ENCODE data around the gene SGMS1. TPM values are rescaled to one million over a fixed set of nuclear protein-coding genes. Genes with fewer than 3 reads are reported as not detected.

The SGMS1 gene
- total RNA-seq, 1 donor from 2014 or later, result 25.6 TPM

- no peaks in the 10 kb centered on the region for H3K36me3 Mint-ChIP-seq (ENCODE audit: low read depth, unreplicated experiment)
- no peaks in the 10 kb centered on the region for H3K27me3 Mint-ChIP-seq (ENCODE audit: low read depth, unreplicated experiment)
- Histone ChIP-seq H3K27ac (ENCODE audit: low read depth, low read length) (no peak overlapping the region), H3K4me2 (ENCODE audit: low read length) (no peak overlapping the region), H3K9ac (ENCODE audit: low read length) (no peak overlapping the region), H3K79me2 (ENCODE audit: insufficient read depth, low read length) (no peaks in the 10 kb centered on the region), H3K36me3 (ENCODE audit: insufficient read depth, low read length) (no peaks in the 10 kb centered on the region), H3K4me3 (ENCODE audit: insufficient read depth, low read depth, low read length) (no peak overlapping the region), H3K4me1 (ENCODE audit: insufficient read depth, low read length) (no peaks in the 10 kb centered on the region), H3K9me3 (ENCODE audit: insufficient read depth, low read depth, low read length) (no peaks in the 10 kb centered on the region), H3K27me3 (ENCODE audit: insufficient read depth, low read length) (no peaks in the 10 kb centered on the region), H2AFZ (ENCODE audit: low read depth, low read length) (no peak overlapping the region), H4K20me1 (ENCODE audit: insufficient read depth, low read length) (peaks cover 23% of the 10 kb centered on the region)
- no peak for FAIRE-seq
- no peak overlapping the region for H3K27ac Mint-ChIP-seq (ENCODE audit: unreplicated experiment)
- H3K4me3 Mint-ChIP-seq (ENCODE audit: unreplicated experiment), result no peak overlapping the region
- no peak for DNase-seq (ENCODE audit: low read depth)
- TF ChIP-seq EZH2 (IDR thresholded peaks at IDR 0.05; ENCODE audit: insufficient read depth, low read length), result no peak
- TF ChIP-seq, protein P1, sequence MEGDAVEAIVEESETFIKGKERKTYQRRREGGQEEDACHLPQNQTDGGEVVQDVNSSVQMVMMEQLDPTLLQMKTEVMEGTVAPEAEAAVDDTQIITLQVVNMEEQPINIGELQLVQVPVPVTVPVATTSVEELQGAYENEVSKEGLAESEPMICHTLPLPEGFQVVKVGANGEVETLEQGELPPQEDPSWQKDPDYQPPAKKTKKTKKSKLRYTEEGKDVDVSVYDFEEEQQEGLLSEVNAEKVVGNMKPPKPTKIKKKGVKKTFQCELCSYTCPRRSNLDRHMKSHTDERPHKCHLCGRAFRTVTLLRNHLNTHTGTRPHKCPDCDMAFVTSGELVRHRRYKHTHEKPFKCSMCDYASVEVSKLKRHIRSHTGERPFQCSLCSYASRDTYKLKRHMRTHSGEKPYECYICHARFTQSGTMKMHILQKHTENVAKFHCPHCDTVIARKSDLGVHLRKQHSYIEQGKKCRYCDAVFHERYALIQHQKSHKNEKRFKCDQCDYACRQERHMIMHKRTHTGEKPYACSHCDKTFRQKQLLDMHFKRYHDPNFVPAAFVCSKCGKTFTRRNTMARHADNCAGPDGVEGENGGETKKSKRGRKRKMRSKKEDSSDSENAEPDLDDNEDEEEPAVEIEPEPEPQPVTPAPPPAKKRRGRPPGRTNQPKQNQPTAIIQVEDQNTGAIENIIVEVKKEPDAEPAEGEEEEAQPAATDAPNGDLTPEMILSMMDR (IDR thresholded peaks at IDR 0.05; ENCODE audit: insufficient read depth, low read depth, low read length), result no peak
- no peaks in the 10 kb centered on the region for H3K9me3 Mint-ChIP-seq (ENCODE audit: unreplicated experiment)
- peaks cover 13% of the 10 kb centered on the region for H3K4me1 Mint-ChIP-seq (ENCODE audit: low read depth, unreplicated experiment)
These were observed 113.0 kb downstream of the SGMS1 start for GRCh38 chr10:50510517-50511473.

DNA sequence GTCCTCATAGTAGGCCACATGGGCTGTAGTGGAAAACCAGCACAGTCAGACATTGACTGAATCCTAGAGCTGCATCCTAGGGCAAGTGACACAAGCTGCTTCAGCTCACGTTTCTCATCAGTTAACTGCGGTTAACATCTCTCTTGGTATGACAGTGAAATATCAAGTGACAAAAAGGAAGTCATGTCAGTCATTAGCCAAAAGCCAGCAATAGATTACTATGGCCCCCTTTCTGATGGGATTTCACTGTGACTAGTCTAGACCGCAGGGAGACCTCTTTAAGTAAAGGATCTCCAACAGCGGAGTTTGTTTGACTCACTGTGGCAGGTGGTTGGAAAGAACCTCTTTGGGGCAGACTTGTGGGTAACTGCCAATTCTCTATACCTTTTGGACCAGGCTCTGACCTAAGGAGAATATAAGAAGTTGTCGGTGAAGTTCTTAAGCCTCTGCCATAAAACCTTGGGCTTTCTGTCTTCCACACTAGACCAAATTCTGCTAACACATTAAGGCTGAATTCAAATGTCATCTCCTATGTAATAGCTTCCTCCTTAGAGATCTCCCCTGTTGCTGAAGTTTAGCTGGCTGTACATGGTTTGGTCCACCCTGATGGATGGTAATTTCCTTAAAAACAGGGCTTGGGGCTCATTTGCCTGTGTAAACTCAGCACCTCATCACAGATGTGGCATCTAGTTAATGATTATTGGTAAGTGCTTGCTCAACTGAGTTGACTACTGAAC lies 115.3 kb downstream of the SGMS1 start:
- Mint-ChIP-seq H3K27me3 (ENCODE audit: low read depth, unreplicated experiment) (no peaks in the 10 kb centered on the region), H3K4me1 (ENCODE audit: low read depth, unreplicated experiment) (peaks cover 13% of the 10 kb centered on the region), H3K9me3 (ENCODE audit: unreplicated experiment) (no peaks in the 10 kb centered on the region), H3K27ac (ENCODE audit: unreplicated experiment) (no peak overlapping the region), H3K4me3 (ENCODE audit: unreplicated experiment) (no peak overlapping the region), H3K36me3 (ENCODE audit: low read depth, unreplicated experiment) (no peaks in the 10 kb centered on the region)
- Histone ChIP-seq H3K27ac (ENCODE audit: low read depth, low read length) (no peak overlapping the region), H3K4me2 (ENCODE audit: low read length) (no peak overlapping the region), H3K4me3 (ENCODE audit: insufficient read depth, low read depth, low read length) (no peak overlapping the region), H2AFZ (ENCODE audit: low read depth, low read length) (no peak overlapping the region), H3K36me3 (ENCODE audit: insufficient read depth, low read length) (no peaks in the 10 kb centered on the region), H3K27me3 (ENCODE audit: insufficient read depth, low read length) (no peaks in the 10 kb centered on the region), H3K9ac (ENCODE audit: low read length) (no peak overlapping the region), H3K4me1 (ENCODE audit: insufficient read depth, low read length) (no peaks in the 10 kb centered on the region), H4K20me1 (ENCODE audit: insufficient read depth, low read length) (peaks cover 28% of the 10 kb centered on the region), H3K9me3 (ENCODE audit: insufficient read depth, low read depth, low read length) (no peaks in the 10 kb centered on the region), H3K79me2 (ENCODE audit: insufficient read depth, low read length) (no peaks in the 10 kb centered on the region)
- TF ChIP-seq, protein P1 (IDR thresholded peaks at IDR 0.05; ENCODE audit: insufficient read depth, low read depth, low read length), result no peak
- no peak for TF ChIP-seq EZH2 (IDR thresholded peaks at IDR 0.05; ENCODE audit: insufficient read depth, low read length)
- DNase-seq (ENCODE audit: low read depth) (no peak), FAIRE-seq (no peak)
